CD4-positive, alpha-beta T cell treated with Interleukin-4 for 4 hours (primary cell): ENCODE measurements around the gene DOCK2.
"Not testable (repeated sequence)": the region's sequence is repeated elsewhere in the genome, so short reads cannot be mapped to it uniquely, and the experiment has no call there.

Experiments used
- DNase-seq: peaks from one replicate; pipeline ENCODE4 v3.0.0-alpha.2; 2020

The DOCK2 gene

DNA sequence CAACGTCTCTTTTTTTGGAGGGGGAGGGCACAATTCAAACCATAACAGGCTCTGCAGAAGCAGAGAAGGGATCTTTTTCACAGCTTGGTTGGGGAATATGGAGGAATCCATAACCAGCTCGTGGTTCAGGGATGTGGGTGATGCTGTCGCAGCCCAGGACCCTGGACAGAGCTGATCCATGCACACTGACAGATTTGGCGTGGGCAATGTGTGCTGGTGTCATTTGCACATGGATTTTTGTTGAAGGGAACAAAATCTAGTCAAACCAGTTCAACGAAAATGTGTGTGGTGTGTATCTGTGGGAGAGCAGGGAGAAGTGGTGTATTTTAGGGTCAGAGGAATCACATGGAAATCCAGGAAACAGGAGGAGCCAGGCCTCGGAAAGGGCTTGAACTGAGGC is 4.2 kb downstream of the DOCK2 start:
- DNase-seq: no peak

DNA sequence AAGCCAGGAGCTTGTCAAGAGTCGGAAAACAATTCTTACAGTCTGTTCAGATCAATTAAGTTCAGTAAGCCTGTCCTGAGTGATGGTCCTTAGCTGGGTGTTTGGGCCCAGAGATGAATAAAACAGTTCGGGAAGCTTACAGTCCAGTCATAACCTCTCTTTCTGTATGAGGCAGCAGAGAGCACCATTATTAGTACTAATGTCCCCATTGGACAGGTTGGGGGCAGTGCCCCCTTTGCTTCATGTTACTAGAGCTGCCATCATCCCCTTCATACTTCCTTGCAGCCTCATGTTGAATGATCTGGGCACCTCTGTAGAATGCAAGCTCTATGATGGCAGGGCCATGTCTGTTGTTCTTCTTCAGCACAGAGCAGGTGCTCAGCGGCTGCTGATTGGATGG is 9.8 kb downstream of the DOCK2 start:
- no peak for DNase-seq

DNA sequence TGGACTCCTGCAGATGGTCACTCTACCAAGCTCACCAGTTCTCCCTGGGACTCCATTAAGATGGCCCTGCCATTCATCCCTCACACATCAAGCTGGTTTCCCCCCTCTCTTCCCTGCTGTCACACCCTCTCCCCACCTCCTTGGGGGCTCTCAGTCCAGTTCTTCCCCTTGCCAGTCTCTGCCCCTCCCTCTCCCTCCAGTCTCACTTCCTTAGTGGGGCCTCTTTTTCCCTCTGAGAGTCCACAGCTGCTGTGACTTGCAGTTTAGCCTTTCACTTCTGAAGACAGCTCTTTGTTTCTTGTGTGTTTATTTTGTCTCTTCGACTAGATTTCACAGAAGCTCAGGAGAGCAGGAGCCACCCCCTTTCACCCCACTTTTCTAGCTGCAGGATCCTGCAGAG is 10.5 kb downstream of the DOCK2 start:
- no peak for DNase-seq

DNA sequence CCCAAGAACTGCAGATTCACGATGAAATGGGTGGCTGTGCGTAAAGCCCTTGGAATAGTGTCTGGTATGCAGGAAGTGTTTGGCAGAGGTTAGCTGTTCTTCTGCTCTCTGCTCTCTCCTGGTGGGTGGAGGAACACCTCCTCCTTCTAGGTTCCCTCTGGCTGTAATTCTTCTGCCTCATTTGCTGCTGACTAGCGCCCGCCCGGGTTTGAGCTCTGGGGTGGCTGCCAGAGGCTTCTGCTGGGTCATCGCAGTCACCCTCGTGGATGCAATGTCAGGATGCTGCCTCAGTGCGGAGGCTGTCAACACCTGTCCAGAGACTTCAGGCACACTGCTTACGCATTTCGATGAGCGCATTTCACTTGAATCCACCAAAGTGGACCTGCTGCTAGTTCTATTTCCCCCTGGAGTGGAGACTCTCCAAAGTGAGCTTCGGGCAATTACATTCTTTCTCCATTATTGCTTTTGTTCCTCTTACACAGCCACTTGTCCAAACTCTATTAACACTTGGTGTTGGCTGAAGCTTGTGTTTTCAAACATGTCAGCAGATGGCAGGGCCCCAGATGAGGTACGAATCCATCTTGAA is 11.7 kb downstream of the DOCK2 start:
- no peak for DNase-seq

DNA sequence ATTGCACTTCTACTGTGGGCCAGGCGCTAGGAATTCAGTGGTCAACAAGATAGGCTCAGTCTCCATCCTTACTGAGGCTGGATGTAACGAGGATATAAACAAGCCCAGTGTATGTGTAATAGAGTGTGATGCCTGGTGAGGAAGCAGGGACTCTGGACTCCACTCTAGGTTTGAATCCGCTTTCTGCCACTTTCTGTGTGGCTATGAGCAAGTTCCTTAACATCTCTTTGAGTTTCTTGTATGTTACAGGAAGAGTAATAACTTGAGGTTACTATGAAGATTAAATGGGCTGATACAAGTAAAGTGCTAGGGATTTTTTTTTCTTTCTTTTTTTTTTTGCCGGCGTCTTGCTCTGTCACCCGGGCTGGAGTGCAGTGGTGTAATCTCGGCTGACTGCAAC is 12.4 kb downstream of the DOCK2 start:
- peak; percentile 50 for DNase-seq

DNA sequence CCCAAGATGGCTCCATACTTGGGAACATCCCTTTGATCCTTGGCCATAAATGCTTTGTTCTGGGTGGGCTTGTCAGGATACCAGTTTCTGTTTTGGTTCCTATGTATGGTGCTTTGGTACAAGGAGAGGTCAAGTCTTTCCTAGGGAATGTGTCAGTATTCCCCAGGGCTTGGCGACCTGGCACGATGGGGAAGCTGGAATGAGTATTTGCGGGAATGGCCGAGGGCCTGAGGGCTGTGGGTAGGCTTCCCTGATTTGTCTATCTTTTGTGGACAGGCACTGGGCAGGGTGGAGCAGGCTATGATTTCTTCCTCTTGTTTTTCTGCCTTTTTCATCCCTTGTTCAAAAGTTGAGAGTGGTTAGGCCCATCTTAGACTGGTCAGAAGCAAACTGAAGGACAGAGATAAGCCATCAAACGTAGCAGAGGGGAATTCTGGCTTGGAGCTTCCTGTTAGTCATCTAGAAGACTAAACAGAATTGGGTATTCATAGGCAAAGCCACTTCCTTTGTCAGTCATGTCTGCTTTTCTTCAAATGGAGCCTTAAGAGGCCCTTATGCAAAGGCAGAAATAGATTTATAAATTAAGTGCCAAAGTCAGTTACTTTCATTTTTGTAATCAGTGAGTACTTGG is 13.7 kb downstream of the DOCK2 start:
- DNase-seq: peak; percentile 67

DNA sequence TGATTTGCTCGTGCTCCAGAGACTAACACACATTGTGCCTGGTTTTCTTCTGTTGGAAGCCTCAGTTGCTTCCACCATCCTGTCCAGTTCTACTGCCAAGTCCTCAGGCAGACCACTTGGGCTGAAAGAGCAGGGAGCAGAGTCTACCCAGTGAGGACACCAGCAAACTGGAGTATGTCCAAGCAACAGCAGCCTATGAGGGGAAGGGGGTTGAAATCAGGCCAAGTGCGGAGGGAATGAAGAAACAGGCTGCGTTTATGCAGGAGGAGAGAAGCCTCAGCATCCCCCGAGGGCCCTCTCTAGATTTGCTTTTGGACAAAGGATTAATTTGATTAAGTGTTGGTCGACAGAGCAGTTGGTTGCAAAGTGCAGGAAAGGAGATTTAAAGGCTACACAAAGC is 14.5 kb downstream of the DOCK2 start:
- no peak for DNase-seq

DNA sequence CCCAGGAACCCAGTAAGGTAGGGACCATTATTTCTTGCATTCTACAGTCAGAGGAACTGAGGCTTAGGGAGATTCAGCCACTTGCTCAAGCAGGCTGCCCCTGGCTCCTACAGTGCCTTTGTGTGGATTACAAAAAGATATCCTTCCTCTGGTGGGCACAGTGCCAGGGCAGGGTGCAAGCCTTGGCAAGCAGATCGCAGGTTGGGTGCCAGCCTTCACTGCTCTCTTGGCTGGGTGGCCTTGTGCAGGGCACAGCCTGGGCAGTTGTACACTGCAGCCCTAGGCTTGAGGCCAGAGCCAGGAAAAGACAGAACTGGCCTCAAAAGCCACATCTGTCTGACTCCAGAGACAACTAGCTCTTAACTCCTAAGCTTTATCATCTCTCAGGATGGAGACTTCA is 15.0 kb downstream of the DOCK2 start:
- DNase-seq: no peak

DNA sequence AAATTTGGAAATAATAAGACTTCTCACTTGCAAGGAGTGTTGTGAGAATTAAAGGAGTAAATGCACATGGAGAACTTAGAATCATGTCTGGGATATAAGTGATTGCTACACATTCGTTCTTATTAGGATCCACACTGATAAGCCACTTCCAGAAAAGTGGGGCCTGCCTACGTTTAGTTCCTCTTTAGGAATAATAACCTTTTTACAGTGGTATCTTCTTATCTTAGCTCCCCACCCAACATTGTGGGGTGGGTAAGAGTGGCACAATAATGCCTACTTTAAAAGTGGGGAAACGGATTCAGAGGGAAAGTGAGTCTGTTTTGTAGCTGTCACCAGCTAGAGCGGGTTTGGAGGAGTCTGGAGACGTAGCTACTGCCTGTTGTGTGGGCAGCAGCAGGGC is 16.0 kb downstream of the DOCK2 start:
- DNase-seq: no peak

DNA sequence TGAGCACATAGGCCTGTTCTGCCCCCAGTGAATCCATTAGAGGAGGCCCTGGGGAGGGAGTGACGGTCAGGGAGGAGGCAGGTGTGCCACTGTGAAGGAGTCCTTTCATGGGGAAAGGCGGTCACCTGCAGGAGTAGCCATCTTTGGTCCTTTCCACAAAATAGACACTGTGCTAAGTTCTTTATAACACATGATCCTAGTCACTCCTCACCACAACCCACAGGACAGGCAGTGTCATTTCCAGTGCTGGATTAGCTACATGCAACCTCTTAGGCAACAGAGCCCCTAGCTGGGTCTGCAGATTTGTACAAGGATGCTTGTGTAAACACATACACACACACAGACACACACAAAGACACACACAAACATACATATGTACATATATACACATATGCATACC is 18.3 kb downstream of the DOCK2 start:
- DNase-seq: no peak

DNA sequence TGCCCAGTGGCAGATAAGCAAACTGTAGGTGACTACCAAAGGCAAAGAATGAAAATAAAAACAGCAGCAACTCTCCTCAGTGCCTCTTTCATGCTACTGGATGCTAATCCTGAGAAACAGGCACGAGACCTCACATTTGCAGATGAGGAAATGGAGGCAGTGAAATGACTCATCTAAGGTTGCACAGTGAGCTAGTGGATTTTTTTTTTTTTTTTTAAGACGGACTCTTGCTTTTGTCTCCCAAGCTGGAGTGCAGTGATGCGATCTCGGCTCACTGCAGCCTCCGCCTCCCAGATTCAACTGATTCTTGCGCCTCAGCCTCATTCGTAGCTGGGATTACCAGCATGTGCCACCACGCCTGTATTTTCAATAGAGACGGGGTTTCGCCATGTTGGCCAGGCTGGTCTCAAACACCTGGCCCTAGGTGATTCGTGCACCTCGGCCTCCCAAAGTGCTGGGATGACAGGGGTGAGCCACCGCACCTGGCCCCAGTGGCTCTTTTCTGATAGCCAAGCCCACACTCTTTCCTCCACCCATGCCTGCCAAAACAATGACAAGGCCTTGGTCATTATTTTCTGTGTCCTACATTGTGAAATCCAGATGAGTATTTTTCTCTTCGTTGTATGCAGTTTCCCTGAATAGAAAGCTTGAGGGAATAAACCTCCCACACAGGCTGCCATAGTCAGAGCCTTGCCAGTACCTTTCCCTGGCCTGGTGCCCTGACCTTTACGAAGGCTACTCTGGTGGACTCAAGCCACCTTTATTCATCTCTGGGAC is 19.2 kb downstream of the DOCK2 start:
- DNase-seq: peak; percentile 46

DNA sequence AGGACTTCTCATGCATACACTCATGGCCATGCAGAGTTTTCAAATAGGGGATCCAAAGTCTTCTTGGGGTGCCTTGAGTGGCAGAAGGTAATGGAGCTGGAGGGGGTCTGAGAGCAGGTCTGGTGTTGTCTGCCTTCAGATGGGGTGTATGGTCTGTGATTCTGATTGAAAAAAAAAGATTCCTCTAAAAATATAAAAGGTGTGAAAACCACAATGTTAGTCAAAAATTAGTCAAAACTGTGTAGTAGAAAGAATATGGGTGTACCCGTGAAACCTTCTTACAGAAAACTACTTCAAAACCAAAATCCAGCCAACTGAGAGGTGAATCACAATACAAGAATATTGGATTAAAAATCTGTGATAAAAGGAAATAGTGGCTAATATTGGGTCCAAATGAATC is 20.1 kb downstream of the DOCK2 start:
- peak; percentile 43 for DNase-seq

DNA sequence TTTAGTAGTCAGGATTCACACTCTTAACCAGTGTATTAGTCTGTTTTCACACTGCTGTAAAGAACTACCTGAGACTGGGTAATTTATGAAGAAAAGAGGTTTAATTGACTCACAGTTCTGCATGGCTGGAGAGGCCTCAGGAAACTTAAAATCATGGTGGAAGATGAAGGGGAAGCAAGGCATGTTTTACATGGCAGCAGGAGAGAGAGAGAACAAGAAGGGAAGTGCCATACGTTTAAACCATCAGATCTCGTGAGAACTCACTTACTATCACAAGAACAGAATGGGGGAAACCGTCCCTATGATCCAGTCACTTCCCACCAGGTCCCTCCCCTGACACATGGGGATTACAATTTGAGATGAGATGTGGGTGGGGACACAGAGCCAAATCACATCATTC is 25.4 kb downstream of the DOCK2 start:
- DNase-seq: not testable (repeated sequence)

DNA sequence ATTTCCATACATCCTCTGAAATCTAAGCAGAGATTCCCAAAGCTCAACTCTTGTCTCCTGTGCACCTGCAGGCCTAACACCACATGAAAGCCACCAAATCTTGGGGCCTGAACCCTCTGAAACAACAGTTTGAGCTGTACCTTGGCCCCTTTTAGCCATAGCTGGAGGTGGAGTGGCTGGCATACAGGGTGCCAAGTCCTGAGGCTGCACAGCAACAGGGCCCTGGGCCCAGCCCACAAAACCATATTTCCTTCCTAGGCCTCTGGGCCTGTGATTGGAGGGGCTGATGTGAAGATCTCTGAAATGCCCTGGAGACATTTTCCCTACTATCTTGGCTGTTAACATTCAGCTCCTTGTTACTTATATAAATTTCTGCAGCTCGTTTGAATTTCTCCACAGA is 26.5 kb downstream of the DOCK2 start:
- no peak for DNase-seq

DNA sequence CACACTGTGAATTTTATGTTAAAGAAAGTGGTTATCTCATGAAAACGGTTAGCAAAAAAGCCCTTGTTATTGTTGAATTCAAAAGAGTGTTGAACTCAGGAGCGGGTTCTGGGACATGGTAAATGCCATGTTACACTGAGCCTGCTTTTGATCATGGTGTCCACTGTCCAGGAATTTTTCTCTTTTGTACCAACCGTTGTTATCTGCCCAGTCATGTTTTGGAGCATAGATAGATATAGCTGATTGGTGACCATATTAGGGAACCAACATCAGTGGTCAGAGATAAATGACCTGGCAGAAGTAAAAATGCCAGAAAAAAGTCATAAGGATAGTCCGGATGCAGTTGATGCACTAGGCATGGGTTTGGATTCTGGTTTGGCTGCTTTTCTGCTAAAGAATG is 29.3 kb downstream of the DOCK2 start:
- DNase-seq: no peak

DNA sequence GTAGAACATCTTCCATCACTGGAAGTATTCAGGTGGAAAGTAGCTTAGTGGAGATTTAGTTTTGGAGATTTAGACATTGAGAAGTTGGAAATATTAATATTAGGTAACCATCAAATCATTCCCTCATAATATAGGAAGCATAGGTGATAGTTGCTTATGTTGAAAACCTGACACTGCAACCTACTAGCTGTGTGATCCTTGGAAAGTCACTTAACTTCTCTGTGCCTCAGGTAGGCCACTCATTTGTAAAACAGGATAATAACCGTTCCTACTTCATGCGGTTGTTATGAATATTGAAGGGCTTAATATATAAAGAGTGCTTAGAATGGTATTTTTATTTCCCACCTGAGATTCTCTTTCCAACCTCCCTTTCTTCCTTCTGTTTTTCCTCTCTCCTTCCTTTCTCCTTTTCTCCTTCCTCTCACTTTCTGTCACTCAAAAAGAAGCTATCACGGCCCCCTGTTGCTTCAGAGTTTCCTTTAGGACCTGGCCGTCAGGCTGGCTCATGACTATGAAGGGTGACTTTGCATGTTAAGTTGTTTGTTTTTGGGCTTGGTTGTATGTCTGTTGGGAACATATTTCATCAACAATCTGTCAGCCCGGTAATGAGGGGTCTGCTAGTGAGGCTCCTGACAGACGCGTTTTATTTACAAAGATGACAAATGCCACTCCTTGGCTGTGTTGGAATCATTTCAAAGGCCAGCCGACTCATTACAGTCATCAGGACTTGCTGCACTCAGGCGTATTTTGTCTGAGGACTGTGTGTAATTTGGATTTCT is 31.0 kb downstream of the DOCK2 start:
- DNase-seq: no peak

DNA sequence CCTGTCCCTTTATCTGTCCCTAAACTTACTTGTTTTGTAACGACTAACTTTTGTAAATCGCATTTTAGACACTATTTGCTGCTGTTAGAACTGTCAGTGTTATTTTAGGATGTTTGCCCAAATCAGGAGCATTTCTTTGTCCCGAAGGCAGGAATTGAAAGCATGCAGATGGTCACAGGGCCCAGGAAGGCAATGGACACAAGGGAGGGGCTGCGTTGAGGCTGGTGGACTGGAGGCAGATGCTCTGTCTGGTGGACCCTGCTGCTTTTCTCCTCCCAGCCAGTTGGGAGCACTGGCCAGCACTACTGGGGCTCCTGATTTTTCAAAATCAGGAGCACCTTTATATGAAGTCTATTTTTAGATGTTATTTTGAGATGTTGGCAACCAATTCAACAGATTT is 31.7 kb downstream of the DOCK2 start:
- no peak for DNase-seq

DNA sequence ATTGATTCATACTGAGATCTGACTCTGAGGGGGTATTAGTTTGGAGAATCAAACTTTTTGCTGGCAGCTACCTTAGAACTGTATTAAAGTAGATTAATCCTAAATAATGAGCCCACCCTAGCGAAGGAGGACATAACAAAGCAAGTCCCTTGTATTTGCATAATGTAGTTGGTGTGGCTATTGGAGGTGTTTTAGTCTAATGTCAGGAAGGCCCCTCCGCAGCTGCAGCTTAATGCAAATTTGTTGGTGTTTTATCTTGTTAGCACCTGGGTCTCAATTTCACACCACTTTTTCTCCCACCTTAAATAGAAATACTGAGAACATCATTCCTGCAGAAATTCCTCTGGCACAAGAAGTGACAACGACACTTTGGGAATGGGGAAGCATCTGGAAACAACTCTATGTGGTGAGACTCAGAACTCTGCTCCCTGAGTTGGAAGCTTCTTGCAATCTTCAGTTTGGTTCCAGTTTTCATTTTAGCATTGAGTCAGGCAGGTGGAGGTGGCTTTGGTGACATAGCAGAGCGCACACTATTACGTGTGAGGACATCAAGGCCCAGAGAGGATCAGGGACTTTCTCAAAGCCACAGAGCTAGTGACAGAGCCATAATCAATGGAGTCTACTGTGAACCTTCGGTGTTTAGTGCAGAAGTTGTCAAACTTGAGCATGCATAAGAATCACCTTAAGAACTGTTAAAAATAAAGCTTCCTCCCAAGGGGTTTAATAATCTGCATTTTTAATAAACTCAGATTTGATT is 33.9 kb downstream of the DOCK2 start:
- no peak for DNase-seq

DNA sequence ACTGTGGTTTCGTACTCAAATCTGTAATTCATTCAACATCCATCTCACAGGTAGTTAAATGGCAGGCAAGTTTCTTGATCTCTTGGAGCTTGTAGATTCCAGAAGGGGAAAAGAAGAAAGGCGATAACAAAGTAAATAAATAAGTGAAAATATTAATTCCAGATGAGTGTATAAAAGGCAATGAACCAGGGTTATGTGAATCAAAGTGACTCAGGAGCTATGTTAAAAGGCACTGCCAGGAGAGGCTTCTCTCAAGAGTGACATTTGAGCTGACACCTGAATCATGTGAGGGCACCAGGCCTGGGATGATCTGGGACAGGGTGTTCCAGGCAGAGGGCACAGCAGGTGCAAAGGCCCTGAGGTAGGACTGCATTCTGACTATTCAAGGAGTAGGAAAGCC is 45.0 kb downstream of the DOCK2 start:
- no peak for DNase-seq

DNA sequence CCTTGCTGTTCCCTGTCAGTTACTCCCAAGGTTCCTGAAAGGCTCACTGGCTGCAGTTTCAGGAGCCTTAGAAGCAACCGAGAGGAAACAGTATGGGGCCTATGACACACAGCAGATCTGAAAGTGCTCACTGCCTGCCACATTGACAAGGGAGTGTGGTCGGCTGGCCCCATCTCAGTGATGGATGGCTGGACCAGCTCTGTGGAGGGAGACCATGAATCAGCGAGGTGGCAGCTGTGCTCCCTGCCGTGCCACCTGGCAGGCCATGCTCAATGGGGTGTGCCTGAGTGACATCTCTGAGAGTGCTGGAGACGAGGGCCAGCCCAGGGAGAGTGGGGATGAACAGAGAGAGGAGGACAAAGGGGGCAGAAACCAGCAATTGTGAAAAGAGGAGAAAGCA is 49.1 kb downstream of the DOCK2 start:
- DNase-seq: no peak

DNA sequence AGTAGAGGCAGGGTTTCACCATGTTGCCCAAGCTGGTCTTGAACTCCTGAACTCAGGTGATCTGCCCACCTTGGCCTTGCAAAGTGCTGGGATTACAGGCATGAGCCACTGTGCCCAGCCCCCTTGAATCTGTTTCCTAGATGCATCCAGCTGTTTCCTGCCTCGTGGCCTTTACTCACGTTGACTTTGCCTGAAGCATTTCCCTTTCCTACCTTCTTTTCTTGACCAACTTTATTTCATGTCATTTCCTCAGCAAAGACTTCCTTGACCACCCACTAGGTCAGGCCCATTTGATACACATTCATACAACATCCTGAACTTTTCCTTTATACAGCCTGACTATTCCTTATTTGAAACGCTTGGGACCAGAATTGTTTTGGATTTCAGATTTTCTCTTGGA is 51.0 kb downstream of the DOCK2 start:
- DNase-seq: no peak

DNA sequence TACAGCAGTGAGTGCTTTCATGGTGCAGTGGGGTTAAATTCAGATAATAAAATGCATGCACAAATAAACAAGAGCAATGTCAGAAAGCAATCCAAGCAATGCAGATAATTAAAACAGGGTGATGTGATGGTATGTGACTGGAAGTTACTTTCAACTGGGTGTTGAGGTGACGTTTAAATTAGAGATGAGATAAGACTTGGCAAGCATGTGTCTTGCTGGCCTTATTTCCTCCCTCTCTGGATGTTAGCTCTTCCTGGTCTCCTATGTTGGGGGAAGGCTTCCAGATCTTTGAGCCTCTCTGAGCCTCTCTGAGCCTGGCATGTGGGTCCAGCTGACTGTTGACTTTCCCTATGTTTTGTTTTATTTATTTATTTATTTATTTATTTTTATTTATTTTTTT is 54.4 kb downstream of the DOCK2 start:
- DNase-seq: no peak

DNA sequence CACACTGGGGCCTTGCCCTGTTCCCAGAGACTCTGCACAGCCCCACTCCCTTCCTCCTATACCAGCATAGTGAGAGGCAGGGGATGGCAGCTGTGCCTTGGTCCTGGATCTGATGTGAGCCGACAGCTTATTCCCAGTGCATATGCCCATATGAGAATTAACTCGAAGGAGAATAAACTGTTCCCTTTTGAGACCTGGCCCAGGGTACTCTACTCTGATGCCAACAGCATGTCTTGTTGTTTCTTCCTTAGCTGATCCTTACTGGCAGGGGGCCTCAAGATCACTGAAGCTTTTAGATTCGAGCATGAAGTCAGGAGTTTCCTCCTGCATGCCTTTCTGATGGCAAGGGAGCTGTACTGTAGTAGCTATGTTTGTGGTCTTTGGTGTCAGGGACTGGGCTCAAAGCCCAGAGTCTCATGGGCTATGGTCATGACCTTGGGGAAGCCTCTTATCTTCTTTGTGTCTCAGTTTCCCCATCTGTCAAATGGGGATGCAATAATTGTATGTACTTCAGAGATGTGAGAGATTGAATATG is 57.1 kb downstream of the DOCK2 start:
- DNase-seq: no peak
